Measurements from ENCODE around the gene SH3GL1. TPM values are rescaled to one million over a fixed set of nuclear protein-coding genes. Genes with fewer than 3 reads are reported as not detected.

The SH3GL1 gene
- total and polyA plus RNA-seq, 10 of the 15 experiments (the other 5 are each of a cell fraction or from before 2014, with no cell fraction given) = 0.93 to 47.4 (median 28.4) TPM

GRCh38 chr19:4318460-4318859 is 81.9 kb downstream of the SH3GL1 start:
- POLR2A ChIA-PET = no interaction called here
- Histone ChIP-seq H3K36me3 (ENCODE audit: control insufficient read depth in 2 of 2, insufficient read depth in 2 of 2, low read length in 1 of 2) (no peaks in the 10 kb centered on the region), H4K20me1 (ENCODE audit: control insufficient read depth, insufficient read depth) (no peaks in the 10 kb centered on the region), H3K9me3 (replicated peaks; ENCODE audit: control insufficient read depth, insufficient read depth, low read length) (no peaks in the 10 kb centered on the region; the same call in 1 of the 3 replicates), H3K4me1 (ENCODE audit: control insufficient read depth, insufficient read depth, low read length) (no peaks in the 10 kb centered on the region), H3K79me2 (ENCODE audit: control insufficient read depth, insufficient read depth, low read length) (no peaks in the 10 kb centered on the region), H3K9ac (ENCODE audit: control insufficient read depth, insufficient read depth, low read length) (no peak overlapping the region), H3K27ac (ENCODE audit: control insufficient read depth, insufficient read depth) (no peak overlapping the region), H3K4me2 (ENCODE audit: control insufficient read depth, insufficient read depth) (no peak overlapping the region), H2AFZ (ENCODE audit: control insufficient read depth, low read depth, low read length) (no peak overlapping the region), H3K27me3 (replicated peaks in 1 of 2; ENCODE audit: control insufficient read depth in 2 of 2, insufficient read depth in 2 of 2, low read length in 1 of 2) (no peaks in the 10 kb centered on the region), H3K4me3 (no peak overlapping the region)
- intact Hi-C loops (cut with micrococcal nuclease; ENCODE audit: unreplicated experiment) (no loop called here), in situ Hi-C loops (cut with MboI) (no loop called here)
- CTCF ChIA-PET = no interaction called here
- RAD21 ChIA-PET (ENCODE audit: unreplicated experiment) = no interaction called here
- TF ChIP-seq NR2F1 (conservative IDR thresholded peaks at IDR 0.05) = no peak
- DNase-seq (ENCODE audit: low read depth, low spot score) = no peak
- ATAC-seq = no peak
- no TSS peak for BruUV-seq (replicated peaks)
- 87% methylated on average over 7 of the region's 7 CpGs for WGBS (ENCODE audit: insufficient coverage, insufficient replicate concordance, low lambda C conversion rate, missing lambda C conversion rate)
- SMC1A ChIA-PET (ENCODE audit: uncharacterized antibody, unreplicated experiment) = interaction anchor here (0.6 kb wide), 2 partner anchors 15 to 1142 kb away, joined by 3 read pairs; no protein-coding TSS in a partner anchor
- FAIRE-seq = no peak

- SMC1A ChIA-PET (ENCODE audit: uncharacterized antibody, unreplicated experiment) = no interaction called here
- intact Hi-C loops (cut with micrococcal nuclease; ENCODE audit: unreplicated experiment) = no loop called here
- Histone ChIP-seq H3K27me3 (replicated peaks in 1 of 2; ENCODE audit: control insufficient read depth in 2 of 2, insufficient read depth in 2 of 2, low read length in 1 of 2) (no peaks in the 10 kb centered on the region), H2AFZ (ENCODE audit: control insufficient read depth, low read depth, low read length) (no peak overlapping the region), H4K20me1 (ENCODE audit: control insufficient read depth, insufficient read depth) (no peaks in the 10 kb centered on the region), H3K4me1 (ENCODE audit: control insufficient read depth, insufficient read depth, low read length) (no peaks in the 10 kb centered on the region), H3K9ac (ENCODE audit: control insufficient read depth, insufficient read depth, low read length) (no peak overlapping the region), H3K27ac (ENCODE audit: control insufficient read depth, insufficient read depth) (no peak overlapping the region), H3K79me2 (ENCODE audit: control insufficient read depth, insufficient read depth, low read length) (no peaks in the 10 kb centered on the region), H3K36me3 (ENCODE audit: control insufficient read depth in 2 of 2, insufficient read depth in 2 of 2, low read length in 1 of 2) (no peaks in the 10 kb centered on the region), H3K4me2 (ENCODE audit: control insufficient read depth, insufficient read depth) (no peak overlapping the region), H3K4me3 (no peak overlapping the region), H3K9me3 (replicated peaks; ENCODE audit: control insufficient read depth, insufficient read depth, low read length) (no peaks in the 10 kb centered on the region; the same call in 2 of the 3 replicates)
- CTCF ChIA-PET = no interaction called here
- ATAC-seq = no peak
- RAD21 ChIA-PET (ENCODE audit: unreplicated experiment) = no interaction called here
- no TSS peak for BruUV-seq (replicated peaks)
- DNase-seq (ENCODE audit: low read depth, low spot score) = no peak
- in situ Hi-C loops (cut with MboI) = no loop called here
- WGBS (ENCODE audit: insufficient coverage, insufficient replicate concordance, low lambda C conversion rate, missing lambda C conversion rate) = 61% methylated on average over 9 of the region's 9 CpGs
- POLR2A ChIA-PET = no interaction called here
- FAIRE-seq = no peak
- TF ChIP-seq MTA2 (IDR thresholded peaks at IDR 0.05; ENCODE audit: low read depth) (no peak), IRF3 (IDR thresholded peaks at IDR 0.05) (no peak), HDGF (IDR thresholded peaks at IDR 0.05) (no peak), ASH2L (IDR thresholded peaks at IDR 0.05; ENCODE audit: borderline replicate concordance, low read depth) (no peak), ELK1 (IDR thresholded peaks at IDR 0.05; ENCODE audit: low read depth, low read length) (no peak), JUND (IDR thresholded peaks at IDR 0.05; ENCODE audit: low read depth, low read length) (no peak), MYC (IDR thresholded peaks at IDR 0.05; ENCODE audit: insufficient read depth, insufficient read length, insufficient replicate concordance, low read length, severe bottlenecking) (no peak), TCF12 (IDR thresholded peaks at IDR 0.05; ENCODE audit: low read depth, low read length) (no peak), CHD1 (IDR thresholded peaks at IDR 0.05; ENCODE audit: low read depth, low read length) (no peak), BACH1 (IDR thresholded peaks at IDR 0.05; ENCODE audit: borderline replicate concordance) (no peak), YY1 (IDR thresholded peaks at IDR 0.05; ENCODE audit: low read depth, low read length) (no peak), PML (IDR thresholded peaks at IDR 0.05; ENCODE audit: low read length) (no peak), ZNF384 (IDR thresholded peaks at IDR 0.05; ENCODE audit: borderline replicate concordance, low read depth, low read length) (no peak), E2F8 (IDR thresholded peaks at IDR 0.05; ENCODE audit: low read depth, partially characterized antibody) (no peak)
These were observed 83.4 kb downstream of the SH3GL1 start for GRCh38 chr19:4316956-4317355.
